ENCODE results near the gene MACROH2A2. TPM values are rescaled to one million over a fixed set of nuclear protein-coding genes. Genes with fewer than 3 reads are reported as not detected.
"Not testable (repeated sequence)": the region's sequence is repeated elsewhere in the genome, so short reads cannot be mapped to it uniquely, and the experiment has no call there.

Gene MACROH2A2
- total RNA-seq, 1 donor: 3.9 TPM

- no peak overlapping the region for H3K4me3 ChIP-seq (ENCODE audit: low read depth, low read length)
- DNase-seq (ENCODE audit: low read depth): no peak
- TF ChIP-seq CTCF (IDR thresholded peaks at IDR 0.05; ENCODE audit: insufficient read depth, low read depth, low read length): no peak
Observed at GRCh38 chr10:70078937-70079336, 26.3 kb downstream of the MACROH2A2 start.

GRCh38 chr10:70080789-70081188, 28.1 kb downstream of the MACROH2A2 start:
- H3K4me3 ChIP-seq (ENCODE audit: low read depth, low read length); DNase-seq (ENCODE audit: low read depth): not testable (repeated sequence)

- H3K4me3 ChIP-seq (ENCODE audit: low read depth, low read length): no peak overlapping the region
- TF ChIP-seq CTCF (IDR thresholded peaks at IDR 0.05; ENCODE audit: insufficient read depth, low read depth, low read length): no peak
- DNase-seq (ENCODE audit: low read depth): no peak
Observed at GRCh38 chr10:70084189-70084588, 31.5 kb downstream of the MACROH2A2 start.

GRCh38 chr10:70085975-70086613, 33.4 kb downstream of the MACROH2A2 start:
- no peak for TF ChIP-seq CTCF (IDR thresholded peaks at IDR 0.05; ENCODE audit: insufficient read depth, low read depth, low read length)
- DNase-seq (ENCODE audit: low read depth): no peak
- no peak overlapping the region for H3K4me3 ChIP-seq (ENCODE audit: low read depth, low read length)

GRCh38 chr10:70087616-70088307, 35.1 kb downstream of the MACROH2A2 start:
- DNase-seq (ENCODE audit: low read depth): no peak
- no peak for TF ChIP-seq CTCF (IDR thresholded peaks at IDR 0.05; ENCODE audit: insufficient read depth, low read depth, low read length)
- no peak overlapping the region for H3K4me3 ChIP-seq (ENCODE audit: low read depth, low read length)

GRCh38 chr10:70088308-70088698, 35.7 kb downstream of the MACROH2A2 start:
- no peak for DNase-seq (ENCODE audit: low read depth)
- no peak overlapping the region for H3K4me3 ChIP-seq (ENCODE audit: low read depth, low read length)
- no peak for TF ChIP-seq CTCF (IDR thresholded peaks at IDR 0.05; ENCODE audit: insufficient read depth, low read depth, low read length)

GRCh38 chr10:70090013-70090412, 37.4 kb downstream of the MACROH2A2 start:
- DNase-seq (ENCODE audit: low read depth): no peak
- no peak overlapping the region for H3K4me3 ChIP-seq (ENCODE audit: low read depth, low read length)
- no peak for TF ChIP-seq CTCF (IDR thresholded peaks at IDR 0.05; ENCODE audit: insufficient read depth, low read depth, low read length)
